ENCODE results near the gene HECTD4.
A peak's percentile ranks its signal among the peaks of the same experiment; 100 is the strongest.

Gene HECTD4

DNA sequence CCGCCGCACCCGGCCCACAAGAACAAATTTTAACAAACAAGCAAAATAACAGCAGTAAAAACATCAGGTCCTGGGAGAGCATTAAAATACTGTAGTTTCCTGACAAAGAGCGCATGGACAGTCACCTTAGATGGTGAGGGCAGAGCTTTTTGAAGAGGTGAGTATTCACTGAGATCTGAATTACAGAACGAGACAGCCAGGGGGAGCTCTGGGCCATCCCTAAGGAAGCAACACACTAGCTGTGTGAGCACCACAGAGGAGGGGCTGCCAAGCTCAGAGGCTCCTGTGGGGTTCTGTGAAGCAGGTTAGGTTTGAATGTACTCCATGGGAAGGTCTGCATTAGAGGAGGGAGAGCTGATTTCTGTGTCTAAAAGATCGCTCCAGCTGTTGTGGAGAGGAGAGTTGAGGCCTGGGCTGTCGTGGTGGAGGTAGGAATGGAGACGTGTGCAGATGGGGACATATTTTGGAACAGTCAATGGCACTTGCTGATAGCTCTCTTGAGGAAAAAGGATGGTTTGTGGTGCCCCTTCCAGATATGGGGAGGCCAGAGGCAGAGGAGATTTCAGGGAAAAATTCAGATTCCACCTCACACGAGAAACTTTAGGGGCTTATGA is 184.0 kb downstream of the HECTD4 start:
- peak; percentile 66 for DNase-seq

DNA sequence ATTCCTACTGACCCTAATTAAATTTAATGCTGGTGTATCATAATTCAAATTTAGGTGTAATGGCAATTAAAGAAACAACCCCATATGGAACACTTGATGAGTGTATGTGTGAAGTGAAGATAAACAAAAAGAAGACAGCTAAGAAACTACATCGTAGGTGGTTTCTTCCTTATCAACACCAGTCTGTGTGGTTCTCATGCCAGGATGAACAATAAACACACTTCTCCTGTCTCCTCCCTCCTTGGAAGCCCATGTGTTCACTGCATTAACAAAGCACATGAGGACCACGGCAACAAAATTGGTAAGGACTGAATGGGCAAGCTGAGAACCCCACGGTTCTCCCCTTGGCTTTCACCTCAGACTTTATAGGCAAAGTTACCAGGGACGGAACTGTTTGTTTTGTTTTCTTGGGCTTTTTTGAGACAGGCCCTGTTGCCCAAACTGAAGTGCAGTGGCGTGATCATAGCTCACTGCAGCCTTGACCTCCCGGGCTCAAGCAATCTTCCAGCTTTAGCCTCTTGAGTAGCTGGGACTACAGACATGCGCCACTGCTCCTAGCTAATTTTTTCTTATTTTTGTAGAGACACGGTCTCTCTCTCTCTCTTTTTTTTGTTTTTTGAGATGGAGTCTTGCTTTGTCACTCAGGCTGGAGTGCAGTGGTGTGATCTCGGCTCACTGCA is 185.9 kb downstream of the HECTD4 start:
- DNase-seq, result no peak

DNA sequence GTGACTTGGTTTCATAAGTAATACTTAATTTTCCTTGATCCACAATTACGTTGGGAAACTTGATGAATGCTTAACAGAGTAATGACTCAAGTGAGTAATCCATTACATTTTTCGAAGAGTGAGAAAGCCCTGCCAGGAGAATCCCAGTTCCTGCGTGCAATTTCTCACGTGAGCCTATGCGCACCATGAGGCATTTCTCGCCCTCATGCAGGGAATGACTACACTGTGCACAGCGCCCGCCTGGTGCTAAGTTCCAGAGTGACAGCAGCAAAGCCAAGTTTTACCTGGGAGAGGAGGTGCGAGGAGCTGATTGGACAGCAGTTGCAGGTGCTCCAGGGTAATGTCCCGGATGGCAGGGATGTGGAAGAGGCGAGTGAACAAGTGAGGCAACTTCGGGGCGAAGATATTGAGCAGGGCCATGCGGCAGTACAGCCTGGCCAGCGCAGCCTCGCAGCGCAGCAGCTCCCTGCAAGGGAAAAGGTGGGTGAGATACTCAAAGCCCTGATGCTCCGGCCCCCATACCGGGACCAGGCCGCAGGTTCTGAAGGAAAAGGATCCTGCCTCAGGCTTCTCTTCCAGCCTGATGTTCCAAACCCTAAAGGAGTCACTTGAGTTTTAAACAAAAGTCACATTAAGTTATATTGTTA is 187.5 kb downstream of the HECTD4 start:
- DNase-seq, result no peak

DNA sequence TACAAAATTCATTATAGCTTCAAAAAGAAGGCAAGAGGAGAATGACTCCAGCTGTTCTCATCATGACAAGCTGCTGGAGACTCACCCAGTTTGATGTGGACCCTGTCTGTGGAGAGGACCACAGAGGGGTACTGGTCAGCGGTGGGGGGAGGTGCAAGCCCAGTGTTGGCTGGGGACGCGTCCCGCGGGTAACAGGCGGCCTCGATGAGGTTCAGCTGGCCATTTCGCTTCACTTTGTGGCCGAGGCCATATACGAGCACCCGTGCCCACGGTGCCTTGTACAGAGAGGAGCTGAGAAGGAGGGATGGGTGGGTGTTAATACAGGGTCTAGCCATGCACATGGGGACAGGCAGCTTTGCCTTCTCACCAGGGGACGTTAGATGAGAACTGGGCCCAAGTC is 189.8 kb downstream of the HECTD4 start:
- DNase-seq, result no peak

DNA sequence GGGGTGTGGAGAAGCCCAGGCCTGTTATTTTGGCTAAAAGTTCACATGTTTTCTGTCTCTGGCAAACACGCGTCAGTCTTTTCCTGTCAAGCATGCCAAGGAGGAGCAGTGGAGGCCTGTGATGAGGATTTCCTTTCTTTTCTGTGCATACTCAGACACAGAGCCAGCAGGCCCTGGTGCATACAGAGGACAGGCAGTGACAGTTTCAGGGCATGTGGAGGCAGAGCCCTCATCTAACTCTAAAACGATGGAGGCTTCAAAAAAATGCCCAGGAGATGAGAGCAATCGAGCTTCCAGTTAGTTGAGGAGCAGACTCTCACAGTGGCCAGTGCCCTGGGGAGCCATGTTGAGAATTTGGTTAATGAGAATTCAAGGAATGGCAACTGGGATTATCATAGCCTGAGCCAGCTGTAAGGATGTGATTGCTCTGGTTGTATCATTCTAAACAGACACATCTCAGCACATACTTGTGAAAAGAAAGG is 190.3 kb downstream of the HECTD4 start:
- no peak for DNase-seq

DNA sequence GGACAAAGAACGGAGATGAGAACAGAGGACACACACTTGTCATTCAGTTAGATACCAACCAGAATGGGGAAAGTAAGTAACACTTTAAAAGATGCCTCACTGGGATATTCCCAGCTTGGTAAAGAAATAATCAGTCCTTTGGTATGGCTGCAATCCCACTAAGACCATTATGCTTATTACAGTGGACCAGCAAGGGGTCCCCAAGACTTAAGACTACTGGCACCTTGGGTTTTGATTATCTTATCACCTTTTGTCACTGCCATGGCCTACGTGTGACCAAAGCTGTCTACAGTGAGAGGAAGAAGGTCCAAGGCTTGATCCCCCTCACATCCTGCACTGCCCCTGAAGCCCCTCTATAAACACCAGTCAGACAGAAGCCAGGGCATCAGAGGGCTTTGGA is 191.0 kb downstream of the HECTD4 start:
- no peak for DNase-seq

DNA sequence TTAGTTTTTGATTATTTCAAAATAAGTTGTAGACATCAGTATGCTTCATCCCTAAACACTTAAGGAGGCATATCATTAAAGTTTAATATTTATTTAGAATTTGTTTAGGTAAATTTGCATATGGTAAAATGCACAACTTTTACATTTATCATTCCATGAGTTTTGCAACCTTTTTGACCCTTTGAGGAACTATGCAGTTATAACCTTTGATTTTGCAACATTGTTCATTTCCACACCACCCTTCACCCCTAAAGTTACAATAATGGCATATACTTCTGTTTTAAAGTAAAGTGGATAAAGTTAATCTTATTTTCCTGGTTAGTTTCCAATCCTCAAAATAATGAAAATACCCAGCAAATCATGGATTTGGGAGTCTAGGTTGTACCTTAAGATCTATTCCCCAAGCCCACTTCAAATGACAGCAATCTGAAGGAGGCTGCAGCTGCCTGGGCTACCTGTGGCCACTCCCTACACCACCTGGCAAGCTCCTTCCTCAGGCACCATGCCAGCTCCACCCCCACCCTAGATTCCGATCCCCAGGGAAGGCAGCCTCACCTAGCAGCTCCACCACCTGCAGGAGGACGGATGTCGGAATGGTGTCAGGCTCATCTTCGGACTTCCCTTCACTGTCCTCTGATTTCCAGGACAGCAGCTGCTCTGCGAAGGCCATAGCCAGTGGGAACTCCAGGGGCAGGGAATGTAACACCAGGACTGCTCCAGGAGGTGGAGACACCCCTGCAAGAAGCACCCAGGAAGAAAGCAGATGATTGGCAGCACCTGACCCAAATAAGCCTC is 191.8 kb downstream of the HECTD4 start:
- no peak for DNase-seq

DNA sequence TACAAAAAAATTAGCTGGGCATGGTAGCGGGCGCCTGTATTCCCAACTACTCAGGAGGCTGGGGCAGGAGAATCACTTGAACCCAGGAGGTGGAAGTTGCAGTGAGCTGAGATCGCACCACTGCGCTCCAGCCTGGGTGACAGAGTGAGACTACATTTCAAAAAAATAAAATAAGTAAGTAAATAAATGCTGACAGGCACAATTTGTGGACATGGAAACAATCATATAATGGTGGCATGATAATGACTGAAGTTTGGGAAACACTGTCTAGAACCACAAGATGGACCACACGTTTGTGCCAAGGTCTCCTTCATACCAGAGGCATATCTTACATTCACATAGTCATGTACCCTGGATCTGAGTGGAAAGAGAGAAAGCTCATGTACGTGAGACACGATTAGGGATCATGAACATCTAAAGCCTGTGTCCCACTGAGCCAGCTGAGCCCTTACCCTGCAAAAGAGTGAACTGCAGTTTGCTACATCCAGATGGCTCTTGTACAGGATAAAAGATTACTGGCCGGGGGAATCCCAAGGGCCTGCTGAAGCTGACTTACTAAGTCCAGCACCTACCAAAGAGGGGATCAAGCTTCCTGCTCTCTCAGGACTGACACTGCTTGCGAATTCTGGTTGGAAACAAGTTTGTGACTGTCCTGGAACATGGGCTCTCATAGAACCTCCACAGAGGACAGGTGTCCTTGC is 194.0 kb downstream of the HECTD4 start:
- no peak for DNase-seq

DNA sequence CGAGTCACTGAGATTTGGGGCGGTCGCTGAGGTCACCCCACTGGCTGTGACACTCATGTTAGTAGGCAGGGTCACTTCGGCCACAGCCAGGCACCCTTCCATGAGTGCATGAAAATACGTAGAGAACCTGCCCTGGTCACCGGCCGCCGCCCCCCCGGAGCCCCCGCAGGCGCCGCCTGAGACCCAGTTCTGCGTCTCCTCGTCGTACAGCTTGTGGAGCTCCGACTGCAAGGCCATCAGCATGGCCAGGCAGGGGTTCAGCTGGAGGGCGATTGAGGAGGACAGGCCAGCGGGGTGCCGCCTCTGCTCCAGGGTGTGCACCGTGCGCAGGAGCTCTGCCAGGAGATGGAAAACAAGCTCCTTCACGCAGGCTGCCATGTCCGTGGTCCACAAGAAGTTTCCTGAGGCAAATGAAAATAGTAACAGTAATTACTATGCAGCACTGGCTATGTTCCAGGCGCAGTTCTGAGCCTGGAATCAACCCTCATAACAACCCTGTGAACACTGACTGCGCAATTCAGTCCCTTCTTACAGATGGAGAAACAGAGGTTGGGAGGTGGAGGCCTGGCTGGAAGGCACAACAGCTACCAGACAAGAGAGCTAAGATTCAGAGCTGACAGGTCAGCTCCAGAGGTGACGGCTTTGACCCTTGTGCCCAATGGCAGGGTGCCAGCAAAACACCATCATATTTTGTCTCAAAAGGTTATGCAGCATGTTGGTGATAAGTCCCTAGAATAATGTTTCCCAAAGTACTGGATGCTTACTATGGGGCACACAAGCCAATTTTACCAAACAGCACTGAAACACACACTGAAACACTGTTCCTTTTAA is 196.9 kb downstream of the HECTD4 start:
- no peak for DNase-seq

DNA sequence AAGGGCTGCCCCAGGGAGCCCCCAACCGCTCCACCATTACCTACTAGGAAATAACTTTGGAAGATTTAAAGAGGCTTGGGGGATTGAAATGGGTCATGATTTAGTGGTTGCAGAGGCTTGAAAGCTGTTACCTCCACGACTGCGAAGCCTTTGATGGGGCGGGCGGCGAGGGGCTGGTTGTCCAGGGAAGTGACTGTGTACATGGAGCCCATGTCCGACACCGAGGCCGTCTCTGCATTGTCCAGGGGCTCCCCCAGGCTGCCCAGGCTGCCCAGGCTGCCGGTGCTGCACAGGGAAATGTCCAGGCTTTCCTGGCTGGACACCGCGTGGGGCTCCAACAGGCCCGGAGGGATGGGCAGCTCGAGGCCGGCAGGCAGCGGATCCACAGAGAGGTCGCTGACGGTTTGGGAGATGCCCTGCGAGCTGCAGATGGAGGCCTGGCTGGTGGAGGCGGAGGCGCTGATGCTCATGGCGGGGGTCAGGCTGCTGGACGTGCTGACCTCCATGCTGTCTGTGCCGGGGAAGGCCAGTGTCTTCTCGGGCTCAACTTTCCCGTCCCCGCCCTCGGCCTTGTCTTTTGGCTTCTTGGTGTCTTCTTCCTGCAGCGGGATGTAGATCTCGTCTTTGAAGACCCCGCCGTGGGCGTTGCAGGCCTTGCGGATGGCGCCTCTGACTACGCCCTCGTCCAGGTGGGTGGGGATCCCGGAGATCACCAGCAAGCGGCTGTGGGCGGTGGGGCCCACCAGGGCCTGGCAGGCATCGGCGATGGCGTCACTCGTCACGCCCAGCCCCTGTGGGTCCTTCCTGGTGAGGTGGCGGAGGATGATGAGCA is 198.0 kb downstream of the HECTD4 start:
- no peak for DNase-seq

DNA sequence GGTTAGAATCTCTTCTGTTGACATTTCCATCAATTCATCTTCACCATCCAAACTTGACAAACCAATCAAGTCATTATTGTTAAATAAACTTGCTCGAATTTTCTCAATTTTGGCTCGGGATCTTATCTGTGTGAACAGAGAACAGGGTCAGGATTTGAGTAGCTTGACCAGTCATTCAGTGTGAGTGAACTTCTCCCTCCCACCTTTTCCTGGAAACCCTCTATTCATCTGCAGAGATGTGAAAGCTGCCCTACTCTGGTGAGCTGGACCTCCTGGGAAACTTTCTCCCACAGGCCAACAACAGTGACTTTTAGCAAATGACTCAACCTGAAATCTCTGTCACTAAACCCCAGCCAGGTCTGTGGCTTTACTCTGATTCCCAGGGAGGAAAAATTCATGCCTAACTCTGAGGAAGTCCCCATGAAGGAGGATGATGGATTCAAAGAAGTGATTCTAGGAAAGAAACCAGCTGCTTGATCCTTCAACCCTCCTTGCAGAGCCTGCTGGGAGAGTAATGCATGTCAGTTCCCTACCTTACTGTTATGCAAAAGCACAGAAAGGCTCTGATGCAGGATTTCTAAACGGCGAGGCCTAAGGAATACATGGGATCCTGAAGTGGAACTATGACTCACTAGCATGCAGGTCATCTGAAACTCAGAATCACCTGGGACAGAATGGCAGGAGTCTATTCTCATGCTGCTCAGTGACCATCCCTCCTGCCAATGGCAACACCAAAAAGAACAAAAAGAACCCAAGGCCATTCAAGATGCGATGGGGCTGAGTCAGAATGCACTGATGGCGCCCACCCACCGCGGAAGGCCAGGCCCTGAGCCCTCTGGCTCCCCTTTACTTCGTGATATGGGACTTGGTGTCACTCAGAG is 198.8 kb downstream of the HECTD4 start:
- peak; percentile 44 for DNase-seq

DNA sequence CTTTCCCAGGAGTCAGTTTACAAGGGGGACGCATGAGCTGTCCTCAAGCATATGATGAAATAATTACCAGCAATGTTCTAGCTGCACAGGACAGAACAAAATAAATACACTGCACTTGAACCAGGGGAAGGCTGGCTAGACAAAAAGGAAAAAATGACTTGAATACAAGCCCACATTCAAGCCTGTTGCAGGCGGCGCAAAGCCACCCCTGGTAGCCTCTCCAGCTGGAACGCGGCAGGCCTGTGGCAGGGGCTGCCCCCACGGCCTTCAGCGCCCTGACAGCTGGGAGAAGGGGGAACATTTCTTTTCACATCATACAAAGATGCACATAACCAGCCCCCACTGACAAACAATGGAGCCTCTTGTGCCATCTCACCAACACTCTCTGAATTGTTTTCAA is 199.7 kb downstream of the HECTD4 start:
- DNase-seq, result no peak

DNA sequence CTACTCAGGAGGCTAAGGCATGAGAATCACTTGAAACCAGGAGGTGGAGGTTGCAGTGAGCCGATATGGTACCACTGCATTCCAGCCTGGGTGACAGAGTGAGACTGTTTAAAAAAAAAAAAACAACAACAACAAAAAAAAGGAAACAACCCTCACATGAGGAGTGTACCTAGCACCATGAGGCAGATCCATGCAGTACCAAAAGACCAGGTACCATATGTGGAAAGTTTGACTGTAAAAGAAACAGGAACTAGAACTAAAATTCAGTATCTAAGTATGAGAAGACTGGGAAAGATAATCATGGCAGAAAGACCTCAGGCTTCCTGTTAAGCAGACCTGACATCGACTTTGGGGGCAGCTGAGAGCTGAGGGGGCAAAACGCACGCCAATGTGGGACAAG is 201.8 kb downstream of the HECTD4 start:
- no peak for DNase-seq

DNA sequence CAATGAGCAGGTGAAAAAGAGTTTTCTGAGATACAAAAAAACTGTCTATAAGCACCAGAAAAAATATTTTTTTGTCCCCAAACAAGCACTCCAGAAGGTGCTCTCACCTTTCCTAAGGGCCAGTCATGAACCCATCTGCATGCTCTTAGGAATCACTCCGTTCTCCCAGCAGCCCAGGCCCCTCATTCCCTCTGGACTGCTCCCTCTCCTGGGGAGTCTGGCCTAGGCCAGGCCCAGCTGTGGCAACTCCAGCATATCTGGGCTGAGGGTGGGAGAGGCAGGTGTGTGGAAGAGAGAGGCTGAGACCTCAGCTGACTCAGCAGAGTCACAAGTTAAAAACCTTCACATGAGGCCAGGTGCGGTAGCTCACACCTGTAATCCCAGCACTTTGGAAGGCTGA is 202.3 kb downstream of the HECTD4 start:
- no peak for DNase-seq

DNA sequence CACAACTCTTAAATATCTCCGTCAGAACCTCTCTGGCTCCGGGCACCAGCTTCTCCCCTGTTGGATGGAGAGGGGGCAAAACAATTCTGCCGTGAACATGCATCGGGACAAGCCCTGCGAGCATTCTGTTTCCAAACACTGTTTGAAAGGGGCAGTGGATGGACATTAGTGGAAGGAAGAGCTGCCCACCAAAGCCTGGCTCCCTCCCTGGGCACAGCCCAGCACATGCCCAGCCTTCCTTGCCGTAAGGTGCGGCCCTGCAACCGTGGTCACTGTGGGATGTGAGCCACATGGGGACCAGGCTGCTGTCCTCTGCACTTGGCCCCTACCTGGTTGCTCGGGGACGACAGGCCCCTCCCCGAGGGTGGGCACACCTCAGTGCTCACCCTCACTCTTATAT is 202.9 kb downstream of the HECTD4 start:
- no peak for DNase-seq

DNA sequence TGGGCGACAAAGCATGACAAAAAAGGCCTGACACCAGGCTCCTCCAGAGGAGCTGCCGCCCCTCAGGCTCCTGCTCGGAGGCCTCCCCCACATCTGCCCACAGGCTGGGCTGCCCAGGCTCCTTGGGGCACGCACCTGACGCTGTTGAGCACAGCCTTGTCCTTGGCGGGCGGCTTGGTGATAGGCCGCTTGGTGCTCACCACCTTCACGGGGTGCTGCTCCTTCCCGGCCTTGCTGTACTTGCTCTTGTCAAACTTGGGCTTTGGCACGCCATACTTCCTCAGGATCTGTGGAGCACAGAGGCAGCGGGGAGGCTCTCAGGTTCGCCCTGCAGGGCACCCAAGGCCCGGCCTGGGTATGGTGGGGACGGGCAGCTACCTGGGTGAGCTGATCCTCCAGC is 203.4 kb downstream of the HECTD4 start:
- no peak for DNase-seq

DNA sequence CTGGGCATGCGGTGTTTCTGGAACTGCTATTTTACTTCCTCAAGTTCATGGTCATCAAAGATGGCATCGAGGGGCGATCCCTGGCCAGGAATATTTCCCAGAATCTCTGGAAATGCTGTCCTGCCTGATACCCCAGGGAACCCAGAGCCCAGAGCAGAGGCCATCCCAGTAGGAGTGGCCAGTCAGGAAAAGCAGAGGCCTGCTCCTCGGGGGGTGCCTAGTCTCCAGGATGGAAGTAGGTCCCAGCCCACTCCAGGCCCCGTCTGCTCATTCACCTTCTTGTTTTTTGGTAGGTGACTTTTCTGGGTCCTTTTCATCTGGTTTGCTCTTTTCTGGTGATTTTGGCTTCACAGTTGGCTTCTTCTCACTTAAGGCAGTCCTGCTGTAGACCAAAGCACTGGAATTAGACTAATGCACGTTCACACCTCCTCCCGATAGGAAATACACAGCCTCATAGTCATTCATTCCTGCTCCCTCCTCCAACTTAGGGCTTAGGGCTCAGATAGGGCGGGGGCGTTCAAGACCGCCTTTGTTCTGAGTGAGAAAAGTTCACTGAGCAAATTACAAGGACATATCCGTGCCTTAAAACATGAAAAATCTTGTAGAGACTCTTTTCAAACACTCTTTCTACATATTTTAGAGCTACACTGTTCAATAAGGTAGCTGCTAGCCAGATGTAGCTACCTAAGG is 205.8 kb downstream of the HECTD4 start:
- DNase-seq, result no peak

DNA sequence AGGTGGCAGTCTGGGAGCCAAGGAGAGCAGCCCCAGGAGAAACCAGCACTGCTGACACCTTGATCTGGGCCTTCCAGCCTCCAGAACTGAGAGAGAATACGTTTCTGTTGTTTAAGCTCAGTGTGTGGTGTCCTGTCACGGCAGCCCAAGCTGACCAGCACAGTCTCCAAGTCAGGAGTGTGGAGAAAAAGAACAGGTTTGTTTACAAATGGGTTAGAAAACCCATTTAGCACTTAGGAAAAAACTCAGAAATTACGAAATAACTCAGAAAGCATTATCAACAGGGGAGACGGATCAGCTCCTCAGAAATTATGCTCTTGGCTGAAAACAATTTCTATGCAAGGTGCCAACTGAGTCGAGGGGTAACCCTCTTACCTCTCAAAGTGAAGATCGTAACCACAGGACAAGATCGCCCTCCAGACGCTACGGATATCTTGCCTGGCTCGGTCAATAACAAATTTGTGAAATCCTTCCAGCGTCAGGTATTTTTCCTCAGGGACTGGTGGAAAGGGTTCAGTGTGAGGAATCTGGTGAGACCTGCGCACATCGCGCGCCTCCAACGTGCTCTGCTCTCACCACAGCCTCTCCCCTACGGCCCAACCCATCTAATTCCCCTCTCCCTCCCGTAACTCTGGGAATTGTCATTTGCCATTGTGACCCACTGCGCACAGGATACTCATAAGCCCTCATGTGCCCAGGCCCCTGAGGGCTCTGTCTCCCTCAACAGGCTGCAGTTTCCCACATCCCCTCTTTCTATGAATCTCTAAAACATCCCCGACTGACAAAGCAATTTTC is 206.7 kb downstream of the HECTD4 start:
- DNase-seq, result no peak

Measured in stimulated activated CD4-positive, alpha-beta T cell treated with anti-CD3 and anti-CD28 coated beads, Interleukin-15, amount 100 ng/mL, for 24 hours (primary cell).